GM13976 (cell line): ENCODE results near the gene SRPRB.

Source experiments
- DNase-seq: peaks from one replicate; pipeline ENCODE4 v3.0.0; 2012; ENCODE audit warnings: low spot score
- in situ Hi-C: fragments of 300-500 bp; cut with MboI; formaldehyde crosslinking; loops from one replicate; pipeline ENCODE4 v1.12.0; 2022; ENCODE audit warnings: low sequenced_read_pairs, mixed read lengths, inconsistent platforms; ENCODE audit not compliant: unreplicated experiment
- TF ChIP-seq, protein P1 (sequence below): IDR thresholded peaks from 2 replicates; pipeline ENCODE4 v1.5.1; 2012; ENCODE audit warnings: borderline replicate concordance, mild to moderate bottlenecking; ENCODE audit not compliant: insufficient read depth; ENCODE audit errors: extremely low read depth, missing control alignments, control extremely low read depth

SRPRB gene

GRCh38 chr3:133869586-133869985 is 64.0 kb downstream of the SRPRB start:
- no peak for DNase-seq
- TF ChIP-seq, protein P1, sequence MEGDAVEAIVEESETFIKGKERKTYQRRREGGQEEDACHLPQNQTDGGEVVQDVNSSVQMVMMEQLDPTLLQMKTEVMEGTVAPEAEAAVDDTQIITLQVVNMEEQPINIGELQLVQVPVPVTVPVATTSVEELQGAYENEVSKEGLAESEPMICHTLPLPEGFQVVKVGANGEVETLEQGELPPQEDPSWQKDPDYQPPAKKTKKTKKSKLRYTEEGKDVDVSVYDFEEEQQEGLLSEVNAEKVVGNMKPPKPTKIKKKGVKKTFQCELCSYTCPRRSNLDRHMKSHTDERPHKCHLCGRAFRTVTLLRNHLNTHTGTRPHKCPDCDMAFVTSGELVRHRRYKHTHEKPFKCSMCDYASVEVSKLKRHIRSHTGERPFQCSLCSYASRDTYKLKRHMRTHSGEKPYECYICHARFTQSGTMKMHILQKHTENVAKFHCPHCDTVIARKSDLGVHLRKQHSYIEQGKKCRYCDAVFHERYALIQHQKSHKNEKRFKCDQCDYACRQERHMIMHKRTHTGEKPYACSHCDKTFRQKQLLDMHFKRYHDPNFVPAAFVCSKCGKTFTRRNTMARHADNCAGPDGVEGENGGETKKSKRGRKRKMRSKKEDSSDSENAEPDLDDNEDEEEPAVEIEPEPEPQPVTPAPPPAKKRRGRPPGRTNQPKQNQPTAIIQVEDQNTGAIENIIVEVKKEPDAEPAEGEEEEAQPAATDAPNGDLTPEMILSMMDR, result no peak
- in situ Hi-C loops, result no loop called here

- TF ChIP-seq, protein P1, result no peak
- in situ Hi-C loops, result no loop called here
Observed at GRCh38 chr3:133870822-133871221, 65.2 kb downstream of the SRPRB start.

More at GRCh38 chr3:133870822-133871221, 65.2 kb downstream of the SRPRB start:
- DNase-seq, result no peak
